PFSK-1 (cell line): ENCODE measurements around the gene SWAP70.

Source experiments
- SIN3A ChIP-seq: IDR thresholded peaks from 2 replicates; pipeline ENCODE4 v1.6.1; 2012; ENCODE audit warnings: mild to moderate bottlenecking, low read length, moderate library complexity, borderline replicate concordance; ENCODE audit not compliant: insufficient read depth
- TAF1 ChIP-seq: IDR thresholded peaks from 2 replicates; pipeline ENCODE4 v1.6.1; 2012; ENCODE audit warnings: low read length, control low read depth, borderline replicate concordance; ENCODE audit not compliant: insufficient read depth

DNA sequence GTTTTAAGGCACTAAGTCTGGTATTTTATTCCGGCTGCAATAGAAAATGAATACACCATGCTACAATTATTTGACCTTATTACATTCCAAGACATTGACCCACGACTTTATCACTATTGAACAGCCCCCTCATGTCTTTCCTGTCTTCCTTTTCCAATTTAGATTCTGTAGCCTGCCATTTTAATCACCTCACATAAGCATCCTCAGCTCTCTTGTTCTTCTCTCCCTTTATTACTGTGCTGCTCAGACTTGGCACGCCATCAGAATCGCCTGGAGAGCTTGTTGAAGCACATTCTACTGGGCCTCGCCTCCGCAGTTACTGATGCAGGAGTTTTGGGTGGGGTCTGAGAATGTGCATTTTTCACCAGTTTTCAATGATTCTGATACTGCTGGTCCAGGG, 38.7 kb upstream of the SWAP70 start:
- TF ChIP-seq TAF1 = no peak
- no peak for TF ChIP-seq SIN3A
